Measurements from ENCODE around the gene LYZL2. TPM values are rescaled to one million over a fixed set of nuclear protein-coding genes. Genes with fewer than 3 reads are reported as not detected.
A peak's percentile ranks its signal among the peaks of the same experiment; 100 is the strongest.

LYZL2 gene
- total RNA-seq, 1 donor from 2014 or later: not detected

DNA sequence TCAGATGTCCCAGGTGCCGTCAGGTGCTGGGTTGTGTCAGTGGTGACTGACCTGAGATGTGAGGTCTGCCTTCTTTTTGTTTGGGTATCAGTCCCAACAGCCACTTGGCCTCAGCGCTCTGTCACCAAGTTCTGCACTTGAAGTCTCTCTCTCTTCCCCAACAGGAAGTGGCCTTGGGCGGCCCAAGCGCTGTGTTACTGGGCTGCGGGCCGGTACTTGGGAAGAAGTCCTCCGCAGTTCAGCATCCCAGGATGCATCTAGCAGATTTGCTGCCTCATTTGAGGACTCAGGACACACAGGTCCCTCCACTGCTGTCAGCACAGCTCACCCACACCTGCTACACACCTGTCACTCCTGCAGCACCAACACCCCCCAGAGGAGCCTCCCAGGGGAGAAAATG lies 40.1 kb downstream of the LYZL2 start:
- ATAC-seq: no peak

DNA sequence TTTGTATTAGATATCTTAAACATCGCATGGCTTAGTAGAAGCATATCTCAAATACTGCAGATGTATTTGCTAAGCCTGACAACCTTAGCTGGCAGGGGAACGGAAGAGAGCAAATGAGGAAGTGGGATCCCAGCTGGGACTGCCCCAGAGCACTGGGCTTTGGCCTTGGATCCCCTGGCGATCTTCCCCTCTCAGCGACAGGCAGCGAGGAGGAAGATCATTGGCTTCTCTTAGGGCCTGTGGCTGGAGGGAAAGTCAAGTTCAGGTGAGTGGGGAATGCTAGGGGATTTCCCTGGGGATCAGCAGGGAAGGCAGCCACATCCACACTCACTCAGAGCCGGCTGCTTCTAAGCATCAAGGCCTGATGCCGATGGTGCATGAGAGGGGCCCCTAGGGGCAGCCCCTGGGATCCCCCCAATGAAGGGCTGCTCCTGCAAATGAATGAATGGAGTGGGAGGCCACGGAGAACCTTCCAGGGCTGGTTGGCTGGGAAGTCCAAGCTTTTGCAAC lies 42.0 kb downstream of the LYZL2 start:
- ATAC-seq: peak; percentile 46

DNA sequence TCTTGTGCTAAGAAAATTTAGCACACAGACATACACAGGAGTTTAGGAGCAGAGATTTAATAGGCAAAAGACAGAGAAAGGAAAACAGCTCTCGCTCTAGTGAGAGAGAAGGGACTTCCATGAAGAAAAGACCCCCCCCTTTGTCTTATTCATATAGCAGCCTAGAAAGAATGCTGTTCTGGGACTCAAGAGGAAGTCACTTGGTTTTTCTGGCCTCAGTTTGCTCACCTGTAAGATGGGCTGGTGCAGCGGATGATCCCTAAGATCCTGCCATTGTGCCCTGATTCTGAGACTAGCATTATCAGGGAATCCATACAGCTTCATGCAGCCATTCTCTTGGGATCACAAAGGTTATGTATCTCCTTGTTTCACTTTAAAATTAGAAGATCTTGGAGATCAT lies 42.7 kb downstream of the LYZL2 start:
- ATAC-seq: no peak

DNA sequence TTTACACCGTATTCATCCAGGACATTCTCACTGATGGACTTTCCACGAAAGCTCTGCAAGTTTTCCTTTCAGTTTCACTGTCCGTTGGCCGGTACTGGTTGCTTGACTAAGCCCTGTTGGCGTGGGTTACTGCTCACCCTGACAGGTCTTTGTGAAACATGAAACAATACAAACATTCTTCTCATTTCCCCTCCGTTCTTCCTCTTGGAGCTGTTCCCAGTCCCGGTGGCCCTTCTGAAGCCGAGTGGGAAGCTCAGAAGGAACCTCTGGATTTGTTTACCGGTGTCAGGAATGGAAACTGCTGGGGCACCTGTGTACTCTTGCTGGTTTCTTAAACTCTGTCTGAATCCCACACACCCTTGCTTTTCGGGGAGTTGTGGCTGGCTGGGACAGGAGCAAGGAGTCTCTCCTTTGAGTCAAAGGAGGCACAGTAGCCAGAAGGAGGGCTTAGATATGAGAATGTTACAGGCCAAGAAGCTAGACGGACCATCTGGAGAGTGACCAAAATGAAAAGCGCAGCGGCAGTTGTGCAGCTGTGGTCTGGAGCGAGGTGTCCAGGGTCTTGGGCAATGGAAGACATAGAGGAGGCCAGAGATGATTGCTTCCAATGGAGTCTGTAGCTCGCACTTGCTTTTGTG lies 45.7 kb downstream of the LYZL2 start:
- ATAC-seq: peak; percentile 50

DNA sequence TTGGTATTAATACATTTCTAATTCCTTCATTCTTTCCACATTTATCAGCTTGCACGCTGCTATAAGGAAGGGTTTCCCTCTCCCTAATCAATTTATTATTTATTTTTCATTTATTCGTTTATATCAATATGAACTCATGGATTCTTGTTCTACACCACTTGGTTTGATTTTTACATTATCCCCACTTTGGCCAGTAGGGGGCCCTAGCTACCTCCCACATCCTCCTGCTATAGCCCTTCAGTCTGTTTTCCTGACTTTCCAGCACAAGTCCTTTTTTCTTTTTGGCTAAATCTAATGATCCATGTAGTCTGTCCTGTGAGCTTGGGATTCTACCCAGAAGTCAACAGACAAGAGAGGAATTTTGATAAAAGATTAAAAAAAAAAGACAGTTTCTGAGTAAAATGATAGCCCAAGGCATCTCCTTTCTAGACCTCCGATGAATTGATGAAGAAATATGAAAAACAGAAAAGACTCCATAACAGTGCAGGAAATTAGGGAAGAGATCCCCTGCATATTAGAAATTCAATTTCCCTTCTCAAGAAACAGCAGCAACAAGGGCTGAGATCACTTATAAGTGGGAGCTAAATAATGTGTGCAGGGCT lies 47.7 kb downstream of the LYZL2 start:
- ATAC-seq: peak; percentile 37

DNA sequence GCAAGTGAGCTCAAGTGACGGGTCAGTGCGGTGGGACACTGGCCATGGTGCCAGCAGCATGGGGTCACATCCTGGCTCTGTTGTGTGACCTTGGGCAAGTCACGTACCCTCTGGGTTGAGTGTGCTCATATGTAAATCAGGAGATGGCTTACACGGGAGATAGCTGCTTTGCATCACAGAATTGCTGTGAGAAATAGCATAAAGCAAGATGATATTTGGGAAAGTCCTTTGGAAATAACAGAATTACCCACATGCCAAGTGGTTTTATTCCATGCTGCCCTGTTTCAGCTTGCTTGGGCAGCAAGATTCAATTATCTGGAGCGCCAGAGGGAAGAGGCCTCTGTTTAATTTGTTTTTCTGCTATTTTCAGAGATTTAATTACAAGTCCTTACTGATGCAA lies 48.9 kb downstream of the LYZL2 start:
- ATAC-seq: no peak

DNA sequence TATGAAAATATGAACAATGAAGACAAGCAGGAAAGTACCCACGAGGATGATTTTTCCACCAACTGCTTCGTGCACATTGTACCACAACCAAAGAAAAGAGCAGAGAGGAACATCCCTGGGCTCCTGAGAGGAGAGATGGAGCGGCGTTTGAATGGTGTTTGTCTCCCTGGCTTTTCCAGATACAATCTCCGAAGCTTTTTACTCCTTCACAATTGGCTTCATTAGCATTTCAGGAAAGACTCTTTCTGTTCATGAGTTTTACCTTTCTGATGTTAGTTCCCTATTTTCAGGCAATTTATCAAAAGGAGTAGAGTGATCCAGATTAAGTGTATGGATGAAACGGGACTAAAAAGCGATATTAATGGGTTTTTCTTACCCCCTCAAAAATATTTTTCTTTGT lies 49.3 kb downstream of the LYZL2 start:
- no peak for ATAC-seq

DNA sequence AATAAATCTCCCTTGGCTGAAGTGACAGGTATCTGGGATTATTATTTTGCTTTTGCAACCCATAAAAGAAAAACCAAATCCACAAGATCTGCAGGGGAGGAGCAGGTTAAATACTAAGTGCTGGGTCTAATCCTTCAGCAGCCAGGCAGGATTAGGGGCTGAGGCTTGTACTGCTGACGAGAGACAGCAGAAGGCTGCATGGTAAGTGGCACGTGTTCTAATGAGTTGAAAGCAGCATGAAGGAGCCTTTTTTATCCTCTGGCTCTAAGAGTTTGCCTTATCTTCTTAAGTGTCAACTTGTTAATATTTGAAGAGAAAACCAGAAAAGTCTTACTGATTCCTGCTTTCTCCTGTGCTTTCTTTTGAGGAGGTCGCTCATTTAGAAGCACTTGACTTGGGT lies 50.0 kb downstream of the LYZL2 start:
- peak; percentile 62 for ATAC-seq

DNA sequence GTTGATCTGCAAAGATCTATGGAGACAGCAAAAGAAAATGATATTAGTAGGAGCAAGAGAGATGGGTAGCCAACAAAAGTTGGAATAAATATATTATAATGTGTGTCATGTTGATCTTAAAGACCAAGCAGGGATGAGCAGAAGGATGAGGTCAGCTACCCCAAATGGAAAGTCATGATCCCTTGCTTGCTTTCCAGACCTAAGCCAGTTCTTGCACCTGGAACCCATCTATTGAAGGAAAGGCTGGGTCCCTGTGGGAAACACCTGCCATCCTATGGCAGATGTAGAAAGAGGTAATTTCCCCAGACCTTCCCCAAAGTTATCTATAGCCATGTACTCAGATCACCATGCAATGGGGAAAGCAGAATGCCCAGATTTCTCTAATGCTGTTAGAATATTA lies 52.5 kb downstream of the LYZL2 start:
- no peak for ATAC-seq

DNA sequence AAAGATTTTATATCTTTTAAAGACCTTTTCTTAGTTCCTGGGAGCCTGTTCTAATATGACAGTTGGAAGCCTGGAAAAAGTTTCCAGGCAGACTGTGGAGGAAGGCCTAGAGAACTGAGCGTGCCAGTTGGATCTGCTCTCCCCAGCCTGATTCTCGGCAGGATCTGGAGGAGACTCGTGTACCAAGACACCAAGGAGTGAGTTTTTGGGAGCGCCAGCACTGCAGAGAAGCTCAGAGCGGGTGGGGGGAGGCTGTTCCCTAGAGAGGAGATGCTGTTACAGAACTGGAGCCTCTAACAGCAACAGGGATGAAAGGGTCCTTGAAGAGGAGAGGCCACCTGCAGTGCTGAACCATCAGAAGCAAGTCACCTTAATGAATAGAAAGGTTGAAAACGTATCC lies 52.9 kb downstream of the LYZL2 start:
- ATAC-seq: no peak

DNA sequence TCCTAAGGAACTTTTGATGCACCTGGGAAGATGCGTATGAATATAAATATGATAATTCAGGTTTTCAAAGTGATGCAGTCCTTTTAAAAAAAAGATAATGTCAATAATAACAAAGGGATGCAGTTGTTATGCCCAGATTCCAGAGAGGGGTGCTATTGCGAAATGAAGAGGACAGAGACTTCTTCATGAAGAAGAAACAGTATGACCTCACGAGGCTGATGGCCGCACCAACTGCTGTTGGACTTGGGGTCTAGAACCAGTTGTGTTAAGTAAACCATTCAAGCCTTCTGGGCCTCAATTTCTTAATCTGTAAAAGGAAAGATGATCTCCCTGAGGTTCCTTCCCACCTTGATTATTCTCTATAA lies 55.1 kb downstream of the LYZL2 start:
- ATAC-seq: no peak

DNA sequence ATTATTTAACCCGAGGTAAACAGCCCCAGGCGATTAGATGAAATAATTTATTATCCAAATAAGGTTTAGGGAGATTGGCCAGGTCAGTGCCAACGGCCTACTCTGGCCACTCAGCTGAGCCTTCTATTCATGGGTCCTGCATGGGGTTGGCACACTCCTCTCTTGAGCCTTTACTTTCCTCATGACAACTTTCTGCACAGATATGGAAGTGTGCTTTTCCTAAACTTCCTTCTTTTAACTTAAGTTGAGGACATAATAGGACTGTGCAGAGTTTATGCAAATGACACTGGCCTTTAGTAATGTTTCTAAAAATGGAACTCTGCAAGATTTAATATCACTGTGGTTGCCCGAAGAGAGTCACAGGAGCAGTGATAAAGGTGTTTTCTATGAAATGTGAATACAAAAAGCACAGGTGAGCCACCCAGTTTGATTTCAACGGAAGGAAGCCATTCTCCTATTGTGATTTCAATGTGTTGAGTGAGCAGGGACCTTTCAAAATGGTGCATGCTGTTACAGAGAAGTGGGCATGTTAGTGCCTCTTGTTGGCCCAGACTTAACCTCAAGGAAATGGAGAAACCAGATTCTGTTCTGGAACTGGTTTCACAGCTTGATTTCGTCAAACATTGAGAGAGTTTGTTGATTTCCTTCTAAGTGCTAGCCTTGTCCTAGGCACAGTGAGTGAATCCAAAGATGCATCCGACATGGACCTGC lies 55.7 kb downstream of the LYZL2 start:
- ATAC-seq: no peak

DNA sequence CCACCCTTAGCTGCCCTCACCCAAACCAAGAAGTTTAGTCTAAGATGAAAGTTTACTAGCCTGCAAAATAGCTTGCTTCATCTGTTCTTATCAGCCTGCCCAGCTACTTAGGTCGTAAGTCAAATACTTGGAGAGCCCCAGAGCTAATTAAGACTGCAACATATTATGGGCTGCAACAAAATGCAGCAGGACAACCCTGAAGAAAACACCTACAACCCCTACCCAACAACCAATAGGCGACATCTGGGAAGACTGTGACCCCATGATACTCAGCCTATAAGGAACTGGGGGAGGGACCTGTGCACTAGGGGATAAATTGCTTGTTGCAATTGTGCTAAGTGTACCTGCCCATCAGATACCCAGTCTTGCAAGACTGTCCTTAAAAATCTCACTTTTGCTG lies 64.1 kb downstream of the LYZL2 start:
- ATAC-seq: no peak

DNA sequence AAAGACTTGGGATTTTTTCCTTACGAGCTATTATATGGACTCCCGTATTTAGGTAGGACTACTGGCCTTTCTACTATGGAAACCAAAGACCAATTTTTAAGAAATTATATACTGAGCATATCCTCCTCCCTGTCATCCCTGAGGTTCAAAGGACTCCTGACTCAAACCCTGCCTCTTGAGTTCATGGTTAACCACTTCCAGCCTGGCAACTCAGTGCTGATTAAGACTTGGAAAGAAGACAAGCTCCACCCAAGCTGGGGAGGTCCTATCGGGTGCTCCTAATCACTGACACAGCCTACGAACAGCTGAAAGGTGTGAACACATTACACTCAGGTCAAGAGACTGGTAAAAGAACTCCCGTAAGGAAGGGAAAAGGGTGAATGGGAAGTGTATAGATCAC lies 66.8 kb downstream of the LYZL2 start:
- ATAC-seq: no peak

Other genes with a start within 250 kb of the LYZL2 start
- gene MAP3K8, start 195.6 kb downstream of the LYZL2 start, total RNA-seq: 22.1 TPM